Ascending aorta (tissue), 2 donors: ENCODE measurements around the gene DHPS. TPM values are rescaled to one million over a fixed set of nuclear protein-coding genes. Genes with fewer than 3 reads are reported as not detected.
A peak's percentile ranks its signal among the peaks of the same experiment; 100 is the strongest.

Experiments
- DNase-seq, 2 donors: peaks; one replicate each; pipeline ENCODE4 v3.0.0-alpha.2; 2019; ENCODE audit warnings: low spot score in 2 of 2
- H3K27ac ChIP-seq, 2 donors: fragments of 200-600 bp; sonication (generic); one replicate each; pipeline ENCODE4 v1.5.1; 2016 to 2017; ENCODE audit warnings: mild to moderate bottlenecking in 1 of 2
- H3K27me3 ChIP-seq: fragments of 200-600 bp; sonication (generic); one replicate; pipeline ENCODE4 v1.5.1; 2017
- H3K36me3 ChIP-seq, 2 donors: fragments of 200-600 bp; sonication (generic); one replicate each; pipeline ENCODE4 v1.5.1; 2016
- H3K4me1 ChIP-seq, 2 donors: fragments of 200-600 bp; sonication (generic); one replicate each; pipeline ENCODE4 v1.5.1; 2016 to 2017; ENCODE audit warnings: mild to moderate bottlenecking in 1 of 2
- H3K4me3 ChIP-seq, 2 donors: fragments of 200-600 bp; sonication (generic); one replicate each; pipeline ENCODE4 v1.5.1; 2016 to 2017; ENCODE audit warnings: mild to moderate bottlenecking in 1 of 2
- H3K9me3 ChIP-seq, 2 donors: fragments of 200-600 bp; sonication (generic); one replicate each; pipeline ENCODE4 v1.5.1; 2016
- CTCF ChIP-seq, 3 experiments: fragments of 200-600 bp in 2 of 3; fragments of 450-650 bp in 1 of 3; sonication (generic) in 2 of 3; IDR thresholded peaks; one replicate each; pipeline ENCODE4 v1.5.1; 2016 to 2019; ENCODE audit warnings: antibody characterized with exemption in 3 of 3, mild to moderate bottlenecking in 1 of 3, moderate library complexity in 1 of 3
- intact Hi-C: fragments of 100-400 bp; cut with DNase I; formaldehyde crosslinking; loops from one replicate; pipeline ENCODE4 v1.15.1; 2023
- total RNA-seq: library from RNA; depleted of rRNA; stranded (reverse); fragments of >200 nt; gene quantifications from one replicate; pipeline ENCODE4 v1.1.0, GENCODE V29; 2016

Gene DHPS
- total RNA-seq, 1 donor from 2014 or later, result 160 TPM

GRCh38 chr19:12695514-12695913 lies 13.8 kb upstream of the DHPS start:
- Histone ChIP-seq H3K4me3 (peak overlapping the region; percentile 91 to 96), H3K9me3 (no peaks in the 10 kb centered on the region), H3K36me3 (peaks cover 4 to 6% of the 10 kb centered on the region in 2 donors), H3K4me1 (peaks cover 5 to 13% of the 10 kb centered on the region in 2 donors), H3K27me3 (no peaks in the 10 kb centered on the region), H3K27ac (no peak overlapping the region)
- no peak for DNase-seq
- intact Hi-C loops, result no loop called here
- TF ChIP-seq CTCF (IDR thresholded peaks at IDR 0.05), result no peak

- DNase-seq, result no peak
- H3K27me3 ChIP-seq, result no peaks in the 10 kb centered on the region
- H3K27ac ChIP-seq, result no peak overlapping the region
- H3K4me1 ChIP-seq, result peaks cover 5 to 13% of the 10 kb centered on the region in 2 donors
- intact Hi-C loops, result no loop called here
- TF ChIP-seq CTCF (IDR thresholded peaks at IDR 0.05), result no peak
- no peak overlapping the region for H3K4me3 ChIP-seq
- H3K9me3 ChIP-seq, result no peaks in the 10 kb centered on the region
- peaks cover under 1 to 2% of the 10 kb centered on the region in 2 donors for H3K36me3 ChIP-seq
Observed at GRCh38 chr19:12695096-12695495, 13.4 kb upstream of the DHPS start.

GRCh38 chr19:12694641-12695040 lies 13.0 kb upstream of the DHPS start:
- Histone ChIP-seq H3K9me3 (no peaks in the 10 kb centered on the region), H3K4me1 (peaks cover 5 to 13% of the 10 kb centered on the region in 2 donors), H3K27ac (no peak overlapping the region), H3K4me3 (no peak overlapping the region), H3K36me3 (no peaks in the 10 kb centered on the region), H3K27me3 (no peaks in the 10 kb centered on the region)
- intact Hi-C loops, result no loop called here
- no peak for DNase-seq
- TF ChIP-seq CTCF (IDR thresholded peaks at IDR 0.05), result no peak

GRCh38 chr19:12692960-12693359 lies 11.3 kb upstream of the DHPS start:
- no peak overlapping the region for H3K4me3 ChIP-seq
- TF ChIP-seq CTCF (IDR thresholded peaks at IDR 0.05), result no peak
- intact Hi-C loops, result no loop called here
- H3K27me3 ChIP-seq, result no peaks in the 10 kb centered on the region
- DNase-seq, result no peak
- H3K36me3 ChIP-seq, result no peaks in the 10 kb centered on the region
- no peaks in the 10 kb centered on the region for H3K9me3 ChIP-seq
- H3K4me1 ChIP-seq, result peaks cover 5 to 13% of the 10 kb centered on the region in 2 donors
- no peak overlapping the region for H3K27ac ChIP-seq

- no peaks in the 10 kb centered on the region for H3K36me3 ChIP-seq
- H3K9me3 ChIP-seq, result no peaks in the 10 kb centered on the region
- DNase-seq, result no peak
- no peaks in the 10 kb centered on the region for H3K27me3 ChIP-seq
- H3K4me1 ChIP-seq, result no peaks in the 10 kb centered on the region
- no peak overlapping the region for H3K4me3 ChIP-seq
- no peak for TF ChIP-seq CTCF (IDR thresholded peaks at IDR 0.05)
- intact Hi-C loops, result no loop called here
- no peak overlapping the region for H3K27ac ChIP-seq
Observed at GRCh38 chr19:12689581-12690216, 8.0 kb upstream of the DHPS start.

- Histone ChIP-seq H3K36me3 (no peaks in the 10 kb centered on the region), H3K27me3 (no peaks in the 10 kb centered on the region), H3K27ac (no peak overlapping the region), H3K4me3 (no peak overlapping the region), H3K9me3 (no peaks in the 10 kb centered on the region), H3K4me1 (no peaks in the 10 kb centered on the region)
- TF ChIP-seq CTCF (IDR thresholded peaks at IDR 0.05), result no peak
- DNase-seq, result no peak
- intact Hi-C loops, result no loop called here
Observed at GRCh38 chr19:12689012-12689411, 7.3 kb upstream of the DHPS start.
